ENCODE data around the gene F7. TPM values are rescaled to one million over a fixed set of nuclear protein-coding genes. Genes with fewer than 3 reads are reported as not detected.

Gene F7
- total and polyA plus RNA-seq, 2 donors (not counting 3 experiments of a cell fraction or from before 2014, with no cell fraction given), result not detected

DNA sequence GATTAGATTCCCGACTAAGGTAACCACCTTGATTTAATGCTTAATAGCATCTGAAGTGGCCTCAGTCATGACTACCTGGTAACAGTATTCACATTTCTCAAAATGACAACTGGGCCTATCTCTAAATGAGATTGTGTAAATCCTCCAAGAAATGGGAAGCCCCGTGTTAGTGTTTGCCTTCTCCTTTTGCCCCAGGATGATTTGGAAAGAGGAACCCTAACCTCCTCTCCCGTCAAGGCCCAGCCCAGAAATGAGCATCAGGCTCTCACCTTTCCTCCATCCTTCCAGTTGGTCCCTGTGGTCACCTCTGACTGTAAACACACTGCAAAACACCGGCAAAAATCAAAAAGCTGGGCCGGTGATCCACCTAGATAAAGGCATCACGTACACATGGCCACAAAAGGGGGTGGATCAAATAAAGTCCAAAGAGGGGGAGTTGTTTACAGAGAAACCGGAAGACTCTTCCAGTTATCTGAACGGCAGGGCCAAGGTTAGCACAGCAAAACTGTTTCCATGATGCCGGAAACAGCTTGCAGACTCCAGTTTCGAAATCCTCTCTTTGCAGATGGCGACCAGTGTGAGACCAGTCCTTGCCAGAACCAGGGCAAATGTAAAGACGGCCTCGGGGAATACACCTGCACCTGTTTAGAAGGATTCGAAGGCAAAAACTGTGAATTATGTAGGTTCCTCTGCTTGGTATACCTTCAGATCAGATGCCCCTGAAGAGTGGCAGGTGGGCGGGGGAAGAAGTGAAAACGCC lies 33.4 kb downstream of the F7 start:
- no peaks in the 10 kb centered on the region for H3K36me3 ChIP-seq (ENCODE audit: control insufficient read depth in 2 of 2, extremely low read depth in 1 of 2, insufficient read depth in 2 of 2, low read length in 2 of 2)
- no peaks in the 10 kb centered on the region for H3K4me1 ChIP-seq (ENCODE audit: control insufficient read depth, extremely low read depth, insufficient read depth, low read length)
- FAIRE-seq (no peak), DNase-seq (ENCODE audit: low read depth, low spot score) (no peak)
- no peak overlapping the region for H3K27ac ChIP-seq (ENCODE audit: insufficient read depth, low read depth, low read length)
- CTCF ChIA-PET, result no interaction called here
- H3K9ac ChIP-seq (replicated peaks; ENCODE audit: extremely low read depth, insufficient read depth, low read length), result no peak overlapping the region
- POLR2A ChIA-PET, result no interaction called here
- no peaks in the 10 kb centered on the region for H3K9me3 ChIP-seq (replicated peaks; ENCODE audit: control insufficient read depth, insufficient read depth, low read length)
- no peaks in the 10 kb centered on the region for H4K20me1 ChIP-seq (replicated peaks; ENCODE audit: control insufficient read depth, extremely low read depth, insufficient read depth, low read length)
- no peaks in the 10 kb centered on the region for H3K9me1 ChIP-seq (replicated peaks; ENCODE audit: control insufficient read depth, extremely low read depth, insufficient read depth, low read length)
- H3K27me3 ChIP-seq (ENCODE audit: control insufficient read depth in 2 of 2, insufficient read depth in 2 of 2, low read length in 2 of 2), result peaks cover 7 to 16% of the 10 kb centered on the region in 2 experiments
- no peak overlapping the region for H3K4me2 ChIP-seq (ENCODE audit: insufficient read depth, low read length)
- no peak overlapping the region for H2AFZ ChIP-seq (ENCODE audit: low read depth, low read length)
- TF ChIP-seq EZH2 (IDR thresholded peaks at IDR 0.05; ENCODE audit: borderline replicate concordance, low read depth, low read length, severe bottlenecking) (no peak), FOS (IDR thresholded peaks at IDR 0.05; ENCODE audit: borderline replicate concordance, insufficient read depth, low read length) (no peak), MAX (IDR thresholded peaks at IDR 0.05; ENCODE audit: insufficient read depth, insufficient read length) (no peak), MYC (IDR thresholded peaks at IDR 0.05; ENCODE audit: low read depth, low read length) (no peak), POLR2AphosphoS5 (IDR thresholded peaks at IDR 0.05; ENCODE audit: insufficient read depth, low read depth, low read length) (no peak), GATA2 (IDR thresholded peaks at IDR 0.05; ENCODE audit: insufficient read depth, insufficient read length, low read depth, low read length) (no peak), JUN (IDR thresholded peaks at IDR 0.05; ENCODE audit: borderline replicate concordance, insufficient read depth, insufficient read length, low read depth) (no peak), POLR2A (IDR thresholded peaks at IDR 0.05; ENCODE audit: low read depth, low read length) (no peak)
- TF ChIP-seq, protein P1, sequence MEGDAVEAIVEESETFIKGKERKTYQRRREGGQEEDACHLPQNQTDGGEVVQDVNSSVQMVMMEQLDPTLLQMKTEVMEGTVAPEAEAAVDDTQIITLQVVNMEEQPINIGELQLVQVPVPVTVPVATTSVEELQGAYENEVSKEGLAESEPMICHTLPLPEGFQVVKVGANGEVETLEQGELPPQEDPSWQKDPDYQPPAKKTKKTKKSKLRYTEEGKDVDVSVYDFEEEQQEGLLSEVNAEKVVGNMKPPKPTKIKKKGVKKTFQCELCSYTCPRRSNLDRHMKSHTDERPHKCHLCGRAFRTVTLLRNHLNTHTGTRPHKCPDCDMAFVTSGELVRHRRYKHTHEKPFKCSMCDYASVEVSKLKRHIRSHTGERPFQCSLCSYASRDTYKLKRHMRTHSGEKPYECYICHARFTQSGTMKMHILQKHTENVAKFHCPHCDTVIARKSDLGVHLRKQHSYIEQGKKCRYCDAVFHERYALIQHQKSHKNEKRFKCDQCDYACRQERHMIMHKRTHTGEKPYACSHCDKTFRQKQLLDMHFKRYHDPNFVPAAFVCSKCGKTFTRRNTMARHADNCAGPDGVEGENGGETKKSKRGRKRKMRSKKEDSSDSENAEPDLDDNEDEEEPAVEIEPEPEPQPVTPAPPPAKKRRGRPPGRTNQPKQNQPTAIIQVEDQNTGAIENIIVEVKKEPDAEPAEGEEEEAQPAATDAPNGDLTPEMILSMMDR (IDR thresholded peaks at IDR 0.05; ENCODE audit: extremely low read depth in 1 of 2, insufficient read depth in 1 of 2, low read depth in 1 of 2, low read length in 2 of 2), result no peak
- dilution Hi-C loops (cut with MboI; ENCODE audit: extremely low pct_ligation_motif_present, low sequenced_read_pairs) (no loop called here), intact Hi-C loops (cut with micrococcal nuclease) (no loop called here)
- no peaks in the 10 kb centered on the region for H3K79me2 ChIP-seq (ENCODE audit: control insufficient read depth, insufficient read depth, low read length)
- no TSS peak for BruUV-seq (replicated peaks)
- no peak overlapping the region for H3K4me3 ChIP-seq (replicated peaks in 1 of 3; ENCODE audit: insufficient read depth in 1 of 3, low read depth in 1 of 3, low read length in 3 of 3)
